HG03575 (cell line): ENCODE results near the gene ARMC9.

ENCODE experiments used
- ATAC-seq: cut with Tn5 transposase; IDR thresholded peaks from one replicate; pipeline ENCODE4 v1.9.1; 2021; ENCODE audit not compliant: unreplicated experiment, insufficient number of reproducible peaks, low FRiP score; ENCODE audit errors: extremely low read depth

ARMC9 gene

DNA sequence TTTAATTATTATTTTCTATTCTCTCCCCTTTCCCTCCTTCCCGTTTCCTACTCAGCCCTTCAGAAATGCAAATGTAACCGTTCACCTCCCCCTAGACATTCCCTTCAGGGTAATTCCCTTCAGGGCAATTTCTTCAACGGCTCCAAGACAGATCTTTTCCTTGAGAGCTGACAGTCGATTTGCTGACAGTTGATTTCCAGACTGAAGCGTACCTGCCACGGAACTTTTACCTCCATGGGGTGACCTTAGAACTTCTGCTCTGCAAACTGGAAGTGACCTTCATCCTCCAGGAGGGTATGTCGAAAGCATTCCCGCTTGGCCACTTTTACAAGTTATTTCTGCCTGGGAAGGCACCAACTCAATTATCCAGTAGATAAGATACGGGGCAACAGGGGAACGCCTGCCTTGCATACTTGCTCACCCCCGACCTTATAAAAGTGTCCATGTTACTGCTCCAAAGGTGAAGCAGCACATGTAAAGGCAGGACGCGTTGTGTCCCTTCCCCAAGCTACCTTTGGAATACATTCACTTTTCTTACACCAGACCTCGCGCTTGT lies 215.6 kb downstream of the ARMC9 start:
- no peak for ATAC-seq

DNA sequence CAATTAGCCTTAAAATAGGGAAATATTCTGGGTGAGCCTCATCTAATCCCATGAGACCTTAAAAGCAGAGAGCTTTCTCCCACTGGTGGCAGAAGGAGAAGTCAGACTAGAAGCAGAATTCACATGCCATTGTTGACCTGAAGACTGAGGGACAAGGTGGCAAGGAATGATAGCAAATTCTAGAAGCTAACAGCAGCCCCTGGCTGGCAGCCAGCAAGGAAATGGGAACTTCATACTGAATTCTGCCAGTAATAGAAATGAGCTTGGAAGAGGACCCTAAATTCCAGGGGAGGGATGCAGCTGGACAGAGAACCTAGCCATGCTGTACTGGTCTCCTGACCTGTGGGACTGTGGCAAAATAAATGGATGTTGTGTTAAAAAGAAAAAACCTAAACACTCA lies 216.6 kb downstream of the ARMC9 start:
- ATAC-seq = no peak

DNA sequence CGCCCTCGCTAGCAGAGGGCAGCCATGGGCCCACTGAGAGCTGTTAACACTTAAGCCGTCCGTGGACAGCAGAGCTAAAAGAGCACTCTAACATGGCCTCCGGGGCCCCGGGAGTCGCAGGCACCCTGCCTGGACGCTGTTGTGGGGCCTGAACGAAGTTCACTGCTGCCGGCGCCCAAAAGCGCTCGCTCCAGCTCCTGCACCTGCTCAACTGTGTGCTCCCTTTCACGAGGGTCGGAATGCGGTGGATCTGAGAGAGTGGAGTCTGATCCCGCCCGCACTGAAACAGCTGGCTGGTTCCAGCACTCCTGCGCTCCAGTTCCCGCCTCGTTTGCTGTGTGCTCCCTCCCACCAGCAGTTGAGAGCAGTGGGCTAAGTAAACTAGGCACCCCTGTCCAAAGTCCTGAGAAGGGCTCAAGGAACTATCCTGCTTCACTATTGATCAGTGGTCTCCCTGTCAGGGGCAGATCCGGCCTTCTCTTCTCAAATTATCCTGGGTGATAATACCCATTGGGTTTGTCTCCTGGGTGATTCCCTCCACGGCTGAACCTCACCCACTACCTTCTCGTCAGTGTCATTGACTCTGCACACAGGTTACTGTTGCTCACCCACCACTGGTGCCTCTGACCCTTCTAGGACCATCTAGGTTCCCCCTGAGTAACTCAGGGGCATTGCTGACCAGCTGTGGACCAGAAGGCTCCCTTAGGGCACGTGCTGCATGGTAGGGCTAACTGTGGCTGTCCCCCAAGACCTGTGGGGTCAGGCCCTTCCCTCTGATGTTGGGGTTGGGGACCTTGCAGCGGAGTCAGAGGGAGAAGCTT lies 220.6 kb downstream of the ARMC9 start:
- no peak for ATAC-seq

GRCh38 chr2:231421051-231421580 lies 222.7 kb downstream of the ARMC9 start:
- ATAC-seq = no peak

GRCh38 chr2:231422056-231422455 lies 223.6 kb downstream of the ARMC9 start:
- no peak for ATAC-seq

DNA sequence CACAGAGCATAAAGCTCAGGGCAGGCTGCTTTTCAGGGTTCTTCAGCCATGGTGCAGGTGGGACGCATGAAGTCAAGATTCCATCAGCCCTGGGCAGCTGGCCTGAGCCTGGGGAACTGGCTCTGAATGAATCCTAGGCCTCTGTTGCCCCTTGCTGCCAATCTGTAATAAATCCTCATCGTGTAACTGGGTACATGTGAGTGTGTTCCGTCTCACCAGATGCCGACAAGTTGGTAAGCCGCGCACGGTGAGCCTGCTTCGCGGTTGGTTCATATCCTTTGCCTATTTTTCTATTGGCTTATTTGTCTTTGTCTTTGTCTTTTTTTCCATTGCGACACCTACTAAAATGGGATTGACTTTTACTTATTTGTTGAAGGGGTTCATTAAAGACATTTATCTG lies 224.7 kb downstream of the ARMC9 start:
- no peak for ATAC-seq
